HG02981 (cell line): ENCODE data around the gene CDC42SE2.
"Not testable (repeated sequence)": the region's sequence is repeated elsewhere in the genome, so short reads cannot be mapped to it uniquely, and the experiment has no call there.

ENCODE experiments used
- ATAC-seq: cut with Tn5 transposase; IDR thresholded peaks from one replicate; pipeline ENCODE4 v1.9.1; 2021; ENCODE audit warnings: mild to moderate bottlenecking, moderate library complexity; ENCODE audit not compliant: unreplicated experiment

The CDC42SE2 gene

GRCh38 chr5:131363811-131364506 is 100.1 kb downstream of the CDC42SE2 start:
- ATAC-seq: no peak

DNA sequence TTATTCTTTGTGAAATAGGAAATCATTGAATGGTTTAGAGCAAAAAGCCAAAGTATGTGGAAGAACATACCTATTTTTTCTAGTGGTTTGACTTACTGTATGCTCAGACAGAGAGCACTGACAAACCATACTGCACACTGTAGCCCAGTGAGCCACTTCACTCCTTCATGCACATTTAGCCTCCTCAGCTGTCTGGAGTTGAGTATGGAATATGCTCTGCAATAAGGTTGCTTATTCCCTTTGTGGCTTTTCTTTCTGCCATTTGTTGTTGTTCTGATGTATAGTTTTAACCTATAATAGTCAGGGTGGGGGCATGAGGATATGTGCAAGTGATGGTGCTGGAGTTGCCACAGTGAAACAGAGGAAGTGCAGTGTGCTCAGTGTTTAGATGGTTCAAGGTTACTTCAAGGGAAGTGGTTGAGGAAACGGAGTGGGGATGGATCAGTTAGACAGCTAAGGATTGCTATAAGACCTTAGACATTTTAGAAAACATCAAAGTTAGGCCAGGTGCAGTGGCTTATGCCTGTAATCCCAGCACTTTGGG is 100.7 kb downstream of the CDC42SE2 start:
- no peak for ATAC-seq

- ATAC-seq: no peak
These were observed 102.6 kb downstream of the CDC42SE2 start for GRCh38 chr5:131366428-131366827.

DNA sequence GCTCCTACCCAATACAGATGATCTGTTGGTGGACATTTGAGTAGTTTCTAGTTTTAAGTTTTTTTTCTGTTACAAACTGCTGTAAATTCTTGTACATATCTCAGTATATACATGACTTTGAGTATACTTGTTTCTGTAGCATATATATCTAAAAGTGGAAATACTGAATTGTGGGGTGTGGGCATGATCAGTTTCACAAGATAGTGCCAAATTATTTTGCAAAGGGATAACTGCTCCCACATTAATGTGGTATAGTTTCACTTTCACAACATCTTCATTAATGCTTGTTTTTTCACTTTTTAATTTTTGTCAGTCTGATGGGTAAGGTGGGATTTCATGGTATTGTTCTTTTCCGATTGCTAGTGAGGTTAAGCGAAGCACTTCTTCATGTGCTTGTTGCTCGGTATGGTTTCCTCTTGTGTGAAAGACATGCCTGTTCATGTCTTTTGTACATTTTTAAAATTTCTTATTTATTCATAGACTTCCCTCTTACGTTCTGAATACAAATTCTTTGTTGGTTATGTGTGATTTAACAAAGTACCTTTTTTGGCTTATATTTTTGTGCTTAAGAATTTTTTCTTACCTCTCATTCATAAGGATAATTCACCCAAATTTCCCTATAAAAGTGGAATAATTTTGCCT is 103.5 kb downstream of the CDC42SE2 start:
- no peak for ATAC-seq

- no peak for ATAC-seq
These were observed 105.0 kb downstream of the CDC42SE2 start for GRCh38 chr5:131368866-131369265.

GRCh38 chr5:131369558-131369957 is 105.7 kb downstream of the CDC42SE2 start:
- no peak for ATAC-seq

DNA sequence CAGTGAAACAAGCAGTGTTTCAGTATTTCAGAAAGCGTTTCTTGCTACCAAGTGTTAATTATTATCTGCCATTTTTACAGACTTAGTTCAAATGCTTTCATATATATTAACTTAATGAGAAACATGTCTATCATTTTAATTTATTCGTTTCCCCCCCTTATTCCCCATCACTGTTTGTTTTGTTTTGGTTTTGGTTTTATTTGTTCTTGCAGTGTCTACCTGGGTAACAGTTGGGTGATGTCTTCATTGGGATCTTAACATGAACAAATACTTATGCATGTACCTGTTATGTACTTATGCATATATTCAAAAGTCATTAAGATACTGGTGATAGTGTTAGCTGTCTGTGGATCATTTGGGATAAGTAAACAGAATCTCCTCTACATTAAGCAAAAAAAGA is 108.0 kb downstream of the CDC42SE2 start:
- ATAC-seq: no peak

DNA sequence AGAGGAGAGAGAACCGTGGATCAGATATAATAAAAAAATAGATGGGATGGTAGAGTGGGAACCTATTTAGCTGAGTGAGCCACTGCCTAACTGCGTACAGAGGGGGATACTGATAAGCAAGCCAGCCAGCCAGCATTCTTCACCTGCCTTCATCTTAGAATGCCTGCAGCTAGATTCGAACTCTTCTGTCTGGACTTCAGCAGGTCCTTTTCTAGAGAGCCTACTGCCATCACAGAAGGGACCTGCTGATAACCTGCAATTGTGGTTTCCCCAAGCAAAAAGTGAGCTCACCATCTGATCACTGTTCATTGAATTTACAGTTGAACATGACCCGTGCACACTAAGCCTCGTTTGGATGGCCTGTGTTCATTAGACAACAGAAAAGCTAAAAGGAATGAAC is 109.4 kb downstream of the CDC42SE2 start:
- ATAC-seq: no peak

- no peak for ATAC-seq
These were observed 111.5 kb downstream of the CDC42SE2 start for GRCh38 chr5:131375351-131375750.

GRCh38 chr5:131377346-131377745 is 113.5 kb downstream of the CDC42SE2 start:
- ATAC-seq: no peak

- no peak for ATAC-seq
These were observed 114.0 kb downstream of the CDC42SE2 start for GRCh38 chr5:131377785-131378325.

- ATAC-seq: no peak
These were observed 115.1 kb downstream of the CDC42SE2 start for GRCh38 chr5:131378721-131379541.

DNA sequence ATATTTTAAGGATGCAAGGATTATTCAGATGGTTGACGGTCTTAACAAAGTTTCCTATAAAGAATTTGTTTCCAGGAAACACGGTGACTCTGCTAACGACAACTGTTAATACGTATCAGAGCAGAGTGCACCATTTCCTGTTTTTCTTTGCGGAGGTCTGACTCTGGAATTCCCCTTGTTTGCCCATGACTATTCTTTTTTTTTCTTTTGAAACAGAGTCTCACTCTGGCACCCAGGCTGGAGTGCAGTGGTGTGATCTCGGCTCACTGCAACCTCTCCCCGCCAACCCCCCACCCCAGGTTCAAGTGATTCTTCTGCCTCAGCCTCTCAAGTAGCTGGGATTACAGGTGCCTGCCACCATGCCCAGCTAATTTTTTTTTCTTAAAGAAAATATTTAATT is 115.9 kb downstream of the CDC42SE2 start:
- peak; percentile 41 for ATAC-seq

DNA sequence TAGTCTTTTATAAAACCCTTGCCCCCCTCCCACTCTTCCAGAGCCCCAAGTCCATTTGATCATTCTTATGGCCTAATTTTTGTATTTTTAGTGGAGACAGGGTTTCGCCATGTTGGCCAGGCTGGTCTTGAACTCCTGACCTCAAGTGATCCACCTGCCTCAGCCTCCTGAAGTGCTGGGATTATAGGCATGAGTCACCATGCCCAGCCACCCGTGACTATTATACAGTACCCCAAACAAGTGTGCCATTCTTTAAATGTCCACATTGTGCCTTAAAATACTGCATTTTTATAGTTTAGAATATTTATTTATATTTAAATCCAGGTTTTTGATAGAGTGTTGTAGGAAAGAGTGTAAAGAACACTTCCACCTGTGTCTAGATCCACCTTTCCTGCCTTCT is 116.4 kb downstream of the CDC42SE2 start:
- ATAC-seq: not testable (repeated sequence)

- ATAC-seq: no peak
These were observed 117.2 kb downstream of the CDC42SE2 start for GRCh38 chr5:131381021-131381420.

GRCh38 chr5:131381777-131382176 is 117.9 kb downstream of the CDC42SE2 start:
- peak; percentile 45 for ATAC-seq

DNA sequence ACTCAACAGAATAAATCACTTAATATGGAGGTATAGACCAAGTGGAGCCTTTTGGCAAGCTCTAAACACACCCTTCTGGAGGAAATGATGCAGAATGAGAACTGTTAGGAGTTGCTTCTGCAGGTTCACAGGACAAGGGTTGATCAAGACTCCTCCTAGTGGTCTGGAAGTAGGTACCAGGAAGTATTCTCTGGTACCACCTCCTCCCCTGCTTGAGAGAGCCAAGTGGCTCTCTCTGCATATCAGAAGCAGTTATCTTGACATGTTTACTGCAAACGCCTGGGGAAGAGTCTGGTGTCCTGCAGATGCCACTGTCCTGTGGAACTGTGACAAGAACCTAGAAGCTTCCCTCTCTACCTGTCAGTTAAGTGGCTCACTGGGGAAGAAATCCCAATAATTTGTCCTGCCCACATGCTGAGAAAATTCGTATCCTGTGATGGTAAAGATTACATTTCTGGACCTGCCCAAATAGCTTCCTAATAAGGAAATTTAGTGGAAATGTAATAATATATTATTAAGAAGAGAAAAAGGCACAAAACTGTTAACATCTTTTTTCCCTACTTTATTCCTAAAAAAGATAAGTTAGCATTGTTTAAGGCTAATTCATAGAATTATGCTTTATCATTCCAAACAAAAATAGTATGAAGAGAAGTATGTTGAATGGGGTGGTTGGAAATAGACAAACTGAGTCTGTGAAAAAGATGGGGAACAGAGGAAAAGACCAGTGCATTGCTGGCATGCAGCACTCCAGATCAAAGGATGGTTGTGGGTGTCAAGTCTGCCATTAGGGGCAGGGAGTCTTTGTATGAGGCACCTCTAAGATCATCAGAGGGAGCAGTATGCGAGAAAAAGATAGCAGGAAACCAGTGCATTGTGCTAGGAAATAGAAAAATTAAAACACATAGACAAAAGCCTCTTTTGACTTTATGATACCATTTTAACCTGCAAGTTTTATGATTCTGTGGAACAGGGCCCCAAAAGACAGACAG is 118.8 kb downstream of the CDC42SE2 start:
- peak; percentile 58 for ATAC-seq

GRCh38 chr5:131384173-131384572 is 120.3 kb downstream of the CDC42SE2 start:
- no peak for ATAC-seq

- ATAC-seq: no peak
These were observed 120.9 kb downstream of the CDC42SE2 start for GRCh38 chr5:131384616-131385214.

DNA sequence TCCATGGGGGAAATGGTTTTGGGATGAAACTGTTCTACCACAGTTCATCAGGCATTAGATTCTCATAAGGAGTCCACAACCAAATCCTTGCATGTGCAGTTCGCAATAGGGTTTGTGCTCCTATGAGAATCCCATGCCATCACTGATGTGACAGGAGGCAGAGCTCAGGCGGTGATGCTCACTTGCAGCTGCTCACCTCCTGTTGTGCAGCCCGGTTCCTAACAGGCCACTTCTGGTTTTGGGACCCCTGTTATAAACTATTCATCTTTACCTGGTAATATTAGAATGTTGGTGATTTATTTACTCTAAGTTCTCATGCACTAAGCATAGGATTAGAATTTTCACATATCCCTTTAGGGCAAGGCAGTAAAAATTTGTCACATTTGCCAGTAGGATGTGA is 122.3 kb downstream of the CDC42SE2 start:
- no peak for ATAC-seq
